GM18511 (cell line): Measurements from ENCODE around the gene DLL1.

Source experiments
- ATAC-seq: cut with Tn5 transposase; IDR thresholded peaks from one replicate; pipeline ENCODE4 v1.9.1; 2021; ENCODE audit warnings: mild to moderate bottlenecking, moderate library complexity; ENCODE audit not compliant: unreplicated experiment

Gene DLL1

DNA sequence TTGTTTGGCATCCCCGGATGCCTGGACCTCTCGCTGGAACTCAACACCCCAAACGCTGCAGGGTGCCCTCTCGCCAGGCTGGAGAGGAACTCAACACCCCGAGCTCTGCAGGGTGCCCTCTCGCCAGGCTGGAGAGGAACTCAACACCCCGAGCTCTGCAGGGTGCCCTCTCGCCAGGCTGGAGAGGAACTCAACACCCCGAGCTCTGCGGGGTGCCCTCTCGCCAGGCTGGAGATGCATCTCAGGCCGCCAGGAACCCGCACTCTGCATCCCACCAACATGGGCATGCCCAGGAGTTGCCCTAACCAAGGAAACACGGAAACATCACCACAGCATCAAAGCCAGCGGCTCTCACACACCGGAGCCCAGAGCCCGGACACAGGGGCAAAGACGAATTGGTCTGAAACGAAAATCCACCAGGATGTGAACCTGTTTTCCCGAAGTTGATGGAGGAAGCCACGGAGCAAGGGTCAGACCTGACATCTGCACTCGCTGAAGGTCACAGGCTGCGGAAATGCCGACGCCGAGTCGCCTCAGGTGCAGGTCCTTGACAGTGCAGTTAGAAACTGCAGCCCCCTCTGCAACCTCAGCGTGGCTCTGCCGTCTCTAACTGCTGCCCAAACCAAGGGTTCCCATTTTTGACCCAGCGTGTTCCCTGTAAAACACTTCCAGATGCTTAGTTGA lies 37.5 kb downstream of the DLL1 start:
- no peak for ATAC-seq

DNA sequence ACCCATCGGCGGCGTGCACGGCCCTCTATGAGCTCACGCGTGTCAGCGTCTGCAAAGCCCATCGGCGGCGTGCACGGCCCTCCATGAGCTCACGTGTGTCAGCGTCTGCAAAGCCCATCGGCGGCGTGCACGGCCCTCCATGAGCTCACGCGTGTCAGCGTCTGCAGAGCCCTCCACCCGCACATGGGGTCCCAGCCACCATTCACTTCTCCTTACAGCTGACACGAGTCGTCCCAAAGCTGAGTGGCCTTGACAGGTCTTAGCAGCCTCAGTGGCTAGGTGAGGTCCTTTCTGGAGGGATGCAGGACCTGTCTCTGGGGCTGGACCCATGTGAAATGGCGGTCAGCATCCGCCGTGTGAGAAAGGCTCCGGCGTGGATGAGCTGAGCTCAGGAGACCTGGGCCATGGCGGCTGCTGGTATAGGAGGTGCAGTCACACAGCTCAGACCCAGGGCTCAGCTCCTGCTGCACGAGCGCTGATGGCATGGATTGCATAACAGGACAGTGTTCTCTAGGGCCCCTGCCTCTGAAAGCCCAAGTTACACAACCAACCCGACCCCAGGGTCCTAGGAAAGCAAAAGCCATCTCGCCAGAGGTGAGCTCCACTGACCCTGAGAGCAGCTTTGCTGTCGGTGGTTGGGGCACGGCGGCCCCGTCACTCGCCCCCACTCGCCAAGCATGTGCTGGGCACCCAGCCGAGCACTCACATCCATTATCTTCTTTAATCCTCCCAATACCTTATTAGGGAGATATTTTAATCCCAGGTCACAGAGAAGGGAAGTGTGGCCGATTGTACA lies 38.9 kb downstream of the DLL1 start:
- ATAC-seq, result no peak

DNA sequence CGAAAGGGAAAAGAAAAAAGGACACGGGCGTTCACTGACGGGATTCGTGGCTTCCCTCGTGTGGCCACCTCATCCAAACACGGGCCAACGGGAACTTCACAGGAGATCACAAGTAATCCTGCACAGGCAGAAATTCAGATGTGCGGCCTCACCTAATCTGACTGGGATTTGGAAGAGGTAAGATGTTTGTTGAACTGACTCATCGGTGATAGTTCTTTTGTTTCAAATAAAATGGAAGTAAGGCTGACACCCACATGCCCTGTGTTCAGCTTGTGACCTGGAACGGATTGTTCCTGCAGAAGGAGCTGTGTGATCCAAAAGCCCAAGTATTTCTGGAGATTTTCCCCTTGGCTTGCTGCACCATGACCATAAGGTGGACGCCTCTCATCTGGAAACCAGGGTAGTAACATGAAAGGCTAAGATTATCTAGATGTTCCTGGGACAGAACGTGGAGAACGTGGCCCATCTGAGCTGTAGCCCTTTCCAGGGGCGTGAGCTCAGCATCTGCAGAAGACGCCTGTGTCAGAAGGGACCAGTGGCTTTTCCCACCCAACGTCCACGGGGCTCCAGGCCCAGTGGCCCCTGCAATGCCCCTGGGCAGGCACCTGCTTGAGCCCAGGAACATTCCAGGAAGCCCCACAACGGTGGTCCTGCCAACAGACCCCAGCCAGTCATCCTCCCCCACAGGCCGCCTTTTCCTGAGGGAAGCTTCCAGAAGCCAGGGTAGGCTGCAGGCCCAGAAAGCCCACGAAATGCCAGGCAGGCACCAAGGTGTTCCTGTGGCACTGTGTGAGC lies 39.7 kb downstream of the DLL1 start:
- no peak for ATAC-seq

DNA sequence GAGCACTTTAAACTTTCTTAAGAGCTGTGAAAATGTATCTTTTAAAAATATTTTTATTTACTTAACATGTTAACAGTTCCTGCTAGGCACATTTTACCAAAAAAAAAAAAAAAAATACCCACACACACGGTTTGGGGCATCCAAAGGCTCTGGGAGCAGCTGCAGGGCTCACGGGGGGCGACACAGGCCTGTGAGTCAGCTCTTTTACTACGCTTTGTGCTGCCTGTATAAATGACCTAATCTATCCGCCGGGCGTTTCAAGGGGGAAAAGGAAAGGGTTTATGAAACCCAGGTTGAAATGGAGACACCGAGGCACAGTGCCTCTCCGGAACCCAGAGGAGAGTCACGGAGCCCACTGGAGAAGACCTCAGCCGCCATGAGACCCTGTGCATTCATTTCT lies 40.4 kb downstream of the DLL1 start:
- ATAC-seq, result no peak

DNA sequence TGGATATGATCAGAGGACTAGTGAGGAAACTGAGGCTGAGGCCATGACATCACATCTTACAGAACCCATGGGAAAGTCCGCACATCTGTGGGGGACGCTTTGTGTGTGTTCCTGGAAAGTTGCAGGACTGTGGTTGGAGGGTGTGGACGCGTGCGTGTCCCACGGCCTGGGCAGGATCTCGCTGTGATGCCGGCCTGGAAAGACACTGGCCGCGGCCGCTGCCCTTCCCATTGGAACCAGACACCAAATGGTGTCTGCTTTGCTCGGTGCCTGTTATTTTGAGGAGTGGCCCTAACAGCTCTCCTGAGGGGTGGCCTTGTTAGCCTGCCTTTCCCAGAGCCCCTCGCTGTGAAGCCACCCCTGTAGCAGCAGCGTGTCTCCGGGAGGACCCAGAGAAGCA lies 41.1 kb downstream of the DLL1 start:
- no peak for ATAC-seq

DNA sequence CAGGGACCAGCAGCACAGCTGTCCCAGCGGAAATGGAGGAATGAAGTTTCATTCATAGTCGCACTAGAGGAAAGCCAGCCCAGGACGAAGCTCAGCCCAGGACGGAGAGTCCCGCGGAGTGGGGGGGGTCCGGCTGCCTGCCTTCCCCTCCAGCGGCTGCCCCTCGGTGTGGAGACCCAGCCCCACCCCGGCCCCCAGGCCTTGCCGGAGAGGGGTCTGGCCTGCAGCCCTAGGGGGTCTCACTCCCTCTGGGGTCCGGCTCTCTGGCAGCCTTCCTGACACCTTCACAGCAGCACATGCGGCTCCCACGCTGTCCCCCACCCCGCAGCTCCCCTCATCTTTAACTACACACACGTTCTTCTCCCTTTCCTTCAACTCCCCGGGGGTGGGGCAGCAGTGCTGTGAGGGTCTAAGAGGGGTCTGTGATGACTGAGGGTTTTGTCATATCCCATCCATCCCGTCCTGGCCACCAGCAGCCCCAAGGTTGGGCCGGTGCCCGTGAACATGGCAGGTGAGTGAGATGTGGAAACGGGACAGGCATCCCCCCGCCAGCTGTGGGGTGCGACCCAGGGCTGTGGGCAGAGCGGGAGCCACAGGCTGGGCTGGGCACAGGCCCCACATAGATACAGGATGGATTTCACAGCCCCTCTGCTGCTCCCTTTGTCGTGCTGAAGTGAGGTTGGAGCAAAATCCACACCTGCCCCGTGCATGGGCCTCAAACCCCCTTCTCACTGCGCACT lies 41.8 kb downstream of the DLL1 start:
- no peak for ATAC-seq

DNA sequence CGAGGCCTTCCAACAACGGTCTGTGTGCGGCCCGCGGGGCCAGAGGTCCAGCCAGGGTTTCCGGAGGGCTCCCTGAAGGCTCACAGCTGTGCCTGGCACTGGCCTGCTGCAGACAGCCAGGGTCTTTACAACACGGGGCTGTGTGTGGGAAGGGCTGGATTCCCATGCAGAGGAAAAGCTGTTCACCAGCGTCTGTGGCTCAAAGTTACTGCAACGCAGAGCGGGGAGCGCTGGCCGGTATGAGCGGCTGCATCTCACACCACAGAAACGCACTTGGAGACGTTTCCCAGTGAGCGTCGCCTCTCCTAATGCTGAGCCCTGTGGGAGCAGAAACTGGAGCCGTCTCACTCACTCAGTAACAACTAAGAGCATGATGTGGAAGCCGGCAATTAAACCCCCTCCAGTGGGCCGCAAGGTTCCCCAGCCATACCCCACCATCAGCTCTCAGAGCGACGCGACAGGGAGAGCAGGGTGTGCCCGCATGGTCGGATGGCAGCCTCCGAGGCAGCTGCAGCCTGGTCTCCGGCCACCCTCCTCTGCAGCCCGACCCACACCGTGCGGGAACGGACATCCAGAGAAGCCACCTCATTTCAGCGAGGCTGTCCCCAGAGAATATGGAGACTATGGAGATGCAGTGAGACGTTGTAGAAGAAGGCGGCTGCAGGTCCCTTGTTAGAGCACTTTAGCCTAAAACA lies 42.6 kb downstream of the DLL1 start:
- no peak for ATAC-seq

DNA sequence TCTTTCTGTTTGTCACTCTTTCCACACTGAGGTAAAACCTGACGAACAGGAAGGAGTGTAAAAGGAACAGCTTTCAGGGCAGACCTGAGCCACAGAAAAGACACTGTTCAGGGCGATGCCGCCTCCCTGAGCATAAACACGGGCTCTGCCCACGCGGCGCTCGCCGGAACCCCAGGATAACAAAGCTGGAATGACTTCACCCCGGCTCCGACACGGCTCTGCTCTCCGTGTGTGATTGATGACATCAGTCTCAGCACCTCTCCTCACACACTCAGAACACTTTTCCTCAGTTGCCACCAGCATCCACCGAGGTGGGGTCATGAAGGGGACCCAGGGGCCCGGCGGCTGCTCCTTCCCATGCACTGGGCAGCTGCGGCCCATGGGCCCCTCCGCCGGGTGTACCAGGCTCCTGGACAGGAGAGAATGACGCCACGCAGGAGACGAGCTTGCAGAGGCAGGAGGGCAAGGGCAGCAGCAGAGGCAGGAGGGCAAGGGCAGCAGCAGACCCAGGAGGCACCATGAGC lies 43.6 kb downstream of the DLL1 start:
- no peak for ATAC-seq

DNA sequence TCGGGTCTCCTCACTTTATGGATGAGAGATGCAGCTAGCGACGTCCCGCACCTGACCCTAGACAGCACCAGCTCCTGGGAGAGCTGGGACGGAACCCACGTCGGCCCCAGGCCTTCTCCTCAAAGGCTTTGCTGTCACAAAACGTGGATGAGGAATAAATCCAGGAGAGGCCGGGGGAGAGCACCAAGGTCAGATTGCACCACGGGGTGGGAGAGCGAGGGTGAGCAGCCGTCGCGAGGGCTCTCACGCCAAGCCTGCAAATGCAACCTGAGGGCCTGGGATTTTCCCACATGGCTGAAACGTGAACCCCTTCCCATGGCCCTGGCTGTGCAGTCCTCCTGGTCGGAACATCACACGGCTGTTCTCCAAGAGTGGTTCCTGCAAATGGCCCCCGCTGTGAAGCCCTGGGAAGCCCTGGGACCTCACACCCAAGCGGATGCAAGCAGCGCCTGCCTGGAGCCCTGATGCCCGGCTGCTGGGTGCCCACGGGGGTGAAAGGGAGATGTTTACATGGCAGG lies 45.3 kb downstream of the DLL1 start:
- ATAC-seq, result no peak

DNA sequence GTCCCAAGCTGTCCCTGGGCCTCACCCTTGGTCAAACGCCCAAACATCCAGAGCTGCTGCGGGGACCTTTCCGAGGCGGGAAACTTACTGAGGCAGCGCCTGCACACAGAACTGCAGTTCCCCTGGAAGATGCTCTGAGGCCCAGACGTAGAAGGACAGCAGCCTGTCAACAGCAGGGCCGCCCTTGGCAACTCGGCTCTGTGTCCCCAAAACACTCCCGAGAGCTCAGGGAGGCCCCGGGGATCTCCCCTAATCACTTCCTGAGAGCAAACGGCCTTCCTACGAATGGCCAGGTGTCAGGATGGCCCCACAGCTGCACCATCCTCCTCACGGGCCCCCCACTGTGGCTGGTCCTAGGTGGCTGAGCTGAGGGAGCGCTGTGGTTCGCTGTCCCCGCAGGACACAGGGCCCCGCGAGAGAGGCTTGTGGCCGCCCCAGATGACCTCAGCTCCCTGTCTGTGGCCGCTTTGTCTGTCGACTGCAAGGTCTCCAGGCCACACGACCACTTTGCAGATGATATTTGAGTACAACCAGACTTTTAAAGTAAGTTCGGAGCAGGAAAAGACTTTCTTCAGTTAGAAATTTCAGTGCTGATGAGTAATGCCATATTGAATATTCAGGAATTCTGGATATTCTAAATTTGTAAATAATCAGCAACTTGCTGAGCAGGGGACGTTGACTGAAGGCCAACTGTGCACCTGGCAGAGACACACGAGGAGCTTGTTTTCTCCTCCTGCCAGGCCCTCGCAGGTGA lies 46.0 kb downstream of the DLL1 start:
- ATAC-seq, result no peak

DNA sequence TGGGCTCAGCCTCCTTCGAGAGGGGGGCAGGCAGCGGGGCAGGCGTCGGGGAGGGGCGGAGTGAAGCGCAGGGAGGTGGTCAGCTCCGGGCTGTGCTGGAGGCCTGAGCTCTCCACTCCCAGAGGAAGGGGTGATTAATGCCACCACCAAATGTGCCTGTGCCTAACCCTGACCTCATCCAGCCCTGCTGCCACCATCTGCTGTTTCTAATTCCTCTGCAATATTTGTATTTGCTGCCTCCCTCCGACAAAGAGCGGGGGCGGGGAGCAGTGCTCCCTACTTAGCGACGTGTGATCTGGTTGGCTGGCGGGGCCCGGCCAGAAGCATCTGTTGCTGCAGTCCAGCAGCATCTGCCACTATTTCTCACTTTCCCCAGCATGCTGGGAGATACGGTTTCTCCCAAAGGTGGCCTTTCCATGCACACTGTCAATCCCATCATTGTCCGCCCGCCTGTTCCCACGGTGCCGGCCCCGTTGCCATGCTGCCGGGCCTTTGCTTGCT lies 47.0 kb downstream of the DLL1 start:
- ATAC-seq, result no peak

DNA sequence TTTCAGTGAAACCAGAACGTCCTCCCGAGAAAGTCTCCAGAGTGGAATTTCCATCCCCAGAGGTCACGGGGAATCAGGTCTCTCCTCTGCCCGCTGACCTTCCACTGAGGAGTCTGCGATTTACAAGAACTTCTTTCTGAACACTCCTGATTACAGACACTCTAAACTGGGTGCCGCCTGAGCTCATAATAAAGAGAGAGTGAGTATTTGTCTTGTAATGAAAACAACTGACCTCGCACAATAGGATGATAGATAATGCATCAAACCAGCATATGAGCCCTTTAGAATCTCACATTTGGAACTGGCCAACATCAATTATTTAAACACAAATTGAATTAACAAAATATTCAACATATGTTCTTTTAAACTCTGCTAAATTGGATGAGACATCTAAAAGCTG lies 47.5 kb downstream of the DLL1 start:
- ATAC-seq, result no peak

DNA sequence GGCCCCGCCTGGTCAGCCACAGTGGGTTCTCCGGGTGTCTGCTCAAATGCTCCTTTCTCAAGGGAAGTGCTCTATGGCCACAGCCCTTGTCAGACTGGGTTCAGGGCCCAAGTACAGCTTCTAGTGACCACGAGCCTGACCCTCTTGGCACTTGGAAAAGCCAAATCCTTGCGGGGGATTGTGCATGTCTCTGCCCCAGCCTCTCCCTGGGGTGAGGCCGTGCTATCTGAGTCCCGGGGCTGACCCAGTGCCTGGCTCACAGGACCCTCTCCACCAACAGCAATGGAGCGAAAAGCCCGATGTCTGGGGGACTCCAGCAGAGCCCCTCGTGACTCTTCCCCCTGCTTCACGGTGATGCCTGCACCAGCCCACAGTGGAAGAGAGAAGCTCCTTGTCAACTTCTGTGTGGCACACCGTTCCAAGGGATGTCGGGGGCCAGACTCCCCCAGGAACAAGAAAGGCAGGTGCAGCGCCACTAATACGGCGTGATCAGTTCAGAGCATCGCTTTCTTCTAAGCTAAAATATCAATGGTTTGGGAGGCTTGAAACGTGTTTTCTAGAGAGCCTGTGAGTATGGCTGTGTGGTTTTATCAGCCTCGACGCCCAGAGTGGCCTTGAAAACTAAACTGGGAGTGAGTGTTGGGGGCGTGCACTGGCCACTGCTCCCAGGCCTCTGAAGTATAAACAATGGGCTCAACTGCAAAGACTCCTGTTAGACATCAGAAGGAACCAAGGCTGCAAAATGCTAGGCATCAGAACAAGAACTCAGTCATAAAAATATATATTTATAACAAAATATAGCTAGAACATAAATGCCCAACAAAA lies 51.9 kb downstream of the DLL1 start:
- ATAC-seq, result no peak

DNA sequence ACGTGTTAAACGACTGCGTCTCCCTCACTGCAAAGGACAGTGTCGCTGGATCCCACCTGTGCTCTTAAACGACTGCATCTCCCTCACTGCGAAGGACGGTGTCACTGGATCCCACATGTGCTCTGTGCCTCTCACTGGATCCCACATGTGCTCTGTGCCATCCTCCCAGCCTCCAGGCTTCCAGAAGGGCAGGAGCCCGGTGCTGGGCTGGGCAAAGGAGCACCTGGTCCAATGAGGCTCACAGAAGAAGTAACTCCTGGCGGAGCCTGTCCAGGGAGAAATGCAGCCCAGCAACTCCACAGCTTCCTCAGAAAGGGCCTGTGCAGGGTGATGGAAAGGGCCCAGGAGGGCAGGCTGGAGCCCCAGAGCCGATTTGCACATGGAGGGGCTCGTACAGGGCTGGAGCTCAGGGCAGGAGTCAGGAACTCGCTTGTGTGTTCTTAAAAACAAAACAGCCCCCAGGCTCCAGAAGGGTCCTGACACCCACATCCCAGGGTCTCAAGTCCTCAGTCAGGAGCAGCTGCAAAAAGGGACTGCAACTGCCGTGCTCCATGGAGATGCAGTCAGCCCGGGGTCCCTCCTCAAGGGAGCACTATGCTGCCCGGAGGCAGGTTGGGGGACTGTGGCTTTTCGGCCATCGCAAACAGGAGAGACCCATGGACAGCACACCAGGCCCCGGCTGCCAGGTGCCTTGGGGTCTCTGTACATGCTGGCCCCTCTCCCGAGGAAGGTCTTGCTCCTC lies 52.7 kb downstream of the DLL1 start:
- no peak for ATAC-seq

DNA sequence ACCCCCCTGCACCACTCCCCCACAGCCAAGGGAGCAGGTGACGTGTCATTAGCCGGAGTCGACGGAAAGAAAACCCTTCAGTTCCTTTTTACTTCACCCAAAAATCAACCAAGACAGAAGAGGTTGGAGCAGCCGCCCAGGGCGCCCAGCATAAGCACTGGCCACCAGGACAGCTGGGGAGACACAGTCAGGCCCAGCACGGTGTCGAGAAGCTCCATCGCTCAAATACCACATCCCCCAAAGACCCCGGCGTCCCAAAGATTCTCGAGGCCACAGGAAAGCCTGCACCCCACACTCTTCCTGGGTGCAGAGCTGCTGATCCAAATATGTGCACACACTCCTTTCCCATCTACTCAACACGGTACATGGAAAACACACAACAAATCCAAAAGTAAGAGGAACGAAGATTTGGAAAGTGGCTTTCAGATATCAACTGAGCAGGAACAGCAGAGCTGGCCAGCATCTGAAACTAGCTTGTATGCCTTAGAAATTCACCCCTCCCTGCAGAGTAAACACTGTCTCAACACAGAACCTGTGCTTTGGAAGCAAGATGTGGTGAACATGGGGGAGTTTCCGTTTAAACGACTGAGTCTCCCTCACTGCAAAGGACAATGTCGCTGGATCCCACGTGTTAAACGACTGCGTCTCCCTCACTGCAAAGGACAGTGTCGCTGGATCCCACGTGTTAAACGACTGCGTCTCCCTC lies 54.6 kb downstream of the DLL1 start:
- ATAC-seq, result no peak

DNA sequence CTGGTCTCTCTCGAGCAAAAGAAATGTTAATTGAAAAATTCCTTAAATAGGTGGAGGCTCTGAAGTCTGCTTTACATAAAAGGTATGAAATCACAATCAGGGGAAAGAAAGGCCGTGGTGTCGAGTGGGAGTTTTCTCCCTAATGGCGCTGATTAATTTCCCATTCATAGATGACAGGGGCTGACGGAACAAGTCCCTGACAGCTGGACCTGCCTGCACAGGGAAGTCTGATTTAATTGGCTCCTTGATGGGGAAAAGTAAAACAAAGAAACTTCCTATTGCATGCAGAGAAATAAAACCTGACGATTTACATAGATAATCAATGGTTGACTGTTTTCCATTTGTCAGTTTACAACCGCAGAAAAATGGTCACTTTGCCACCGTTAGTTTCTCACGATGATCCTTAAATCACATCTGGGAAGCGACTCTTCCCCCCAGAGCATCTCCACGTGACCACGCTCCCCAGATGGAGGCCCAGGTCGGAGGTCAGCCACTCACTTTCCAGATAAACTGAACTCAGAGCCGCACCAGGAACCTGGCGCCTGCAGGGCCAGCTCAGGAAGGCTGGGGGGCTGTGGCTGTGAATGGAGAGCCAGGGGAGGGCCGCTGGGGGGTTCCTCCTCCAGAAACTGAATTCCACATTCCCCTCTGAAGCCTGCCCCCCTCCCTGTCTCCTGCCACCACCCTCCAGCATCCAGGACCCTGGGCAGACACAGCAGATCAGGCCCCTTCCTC lies 55.3 kb downstream of the DLL1 start:
- no peak for ATAC-seq
